Limb (tissue), 2 donors: ENCODE results near the gene CGB2.
"Not testable (repeated sequence)": the region's sequence is repeated elsewhere in the genome, so short reads cannot be mapped to it uniquely, and the experiment has no call there.

Experiments
- DNase-seq, 2 donors: peaks; one replicate each; pipeline ENCODE4 v3.0.0-alpha.2; 2016; ENCODE audit errors: extremely low spot score in 2 of 2

The CGB2 gene

GRCh38 chr19:49031642-49032301 lies at the start of gene CGB2:
Gene CGB2, plus strand, starts transcription at chr19:49031890. Its CDS starts 206 bp downstream, at chr19:49032096.
- not testable (repeated sequence) for DNase-seq

GRCh38 chr19:48982280-48982679 lies 49.4 kb upstream of the CGB2 start:
- no peak for DNase-seq

- no peak for DNase-seq
Observed at GRCh38 chr19:48985711-48986110, 46.0 kb upstream of the CGB2 start.

- DNase-seq, result no peak
Observed at GRCh38 chr19:48986211-48986610, 45.5 kb upstream of the CGB2 start.

- no peak for DNase-seq
Observed at GRCh38 chr19:48987323-48987722, 44.4 kb upstream of the CGB2 start.

GRCh38 chr19:48988286-48988685 lies 43.4 kb upstream of the CGB2 start:
- no peak for DNase-seq

- no peak for DNase-seq
Observed at GRCh38 chr19:48988860-48989259, 42.8 kb upstream of the CGB2 start.

- no peak for DNase-seq
Observed at GRCh38 chr19:48989701-48990291, 41.9 kb upstream of the CGB2 start.

- DNase-seq, result no peak
Observed at GRCh38 chr19:48990400-48990799, 41.3 kb upstream of the CGB2 start.

GRCh38 chr19:48991011-48991609 lies 40.6 kb upstream of the CGB2 start:
- no peak for DNase-seq

- peak; percentile 39 to 59 for DNase-seq
Observed at GRCh38 chr19:48991873-48992580, 39.7 kb upstream of the CGB2 start.

- no peak for DNase-seq
Observed at GRCh38 chr19:48992581-48993174, 39.0 kb upstream of the CGB2 start.

- DNase-seq, result peak; percentile 99 to 100
Observed at GRCh38 chr19:48993175-48994034, 38.3 kb upstream of the CGB2 start, which contains the start of the genes GYS1 and RUVBL2. Gene GYS1, minus strand, starts transcription at chr19:48993309. Its CDS starts 197 bp downstream, at chr19:48993112. Gene RUVBL2, plus strand, starts transcription at chr19:48993887. Its CDS starts 25 bp downstream, at chr19:48993912.

GRCh38 chr19:48994035-48994386 lies 37.7 kb upstream of the CGB2 start:
- DNase-seq, result no peak

GRCh38 chr19:48997972-48998371 lies 33.7 kb upstream of the CGB2 start:
- DNase-seq, result no peak

- peak; percentile 18 to 60 for DNase-seq
Observed at GRCh38 chr19:48999481-49000325, 32.0 kb upstream of the CGB2 start.

GRCh38 chr19:49004133-49004532 lies 27.6 kb upstream of the CGB2 start:
- no peak for DNase-seq

- DNase-seq, result no peak
Observed at GRCh38 chr19:49004964-49005614, 26.6 kb upstream of the CGB2 start.

- DNase-seq, result no peak
Observed at GRCh38 chr19:49006905-49007304, 24.8 kb upstream of the CGB2 start.
